HG02981 (cell line): ENCODE measurements around the gene ZNF280A.
"Not testable (repeated sequence)": the region's sequence is repeated elsewhere in the genome, so short reads cannot be mapped to it uniquely, and the experiment has no call there.

Experiments used
- ATAC-seq: cut with Tn5 transposase; IDR thresholded peaks from one replicate; pipeline ENCODE4 v1.9.1; 2021; ENCODE audit warnings: mild to moderate bottlenecking, moderate library complexity; ENCODE audit not compliant: unreplicated experiment

Gene ZNF280A

DNA sequence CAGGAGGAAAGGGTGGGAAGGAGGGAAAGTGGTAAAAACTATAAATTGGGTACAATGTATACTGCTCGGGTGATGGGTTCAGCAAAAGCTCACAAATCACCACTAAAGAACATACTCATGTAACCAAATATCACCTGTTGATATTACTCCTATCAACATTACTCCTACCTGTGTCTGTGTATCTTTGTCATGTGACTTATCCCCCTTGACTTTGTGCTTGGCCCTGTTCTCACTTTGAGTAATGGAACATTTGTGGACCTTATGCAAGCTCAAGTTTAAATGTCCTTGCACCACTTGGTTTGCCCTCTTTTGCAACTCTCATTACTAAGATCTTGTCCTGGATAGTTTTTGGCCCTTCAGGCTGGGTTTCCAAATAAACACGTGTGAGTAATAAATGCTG lies 50.5 kb downstream of the ZNF280A start:
- ATAC-seq = no peak

DNA sequence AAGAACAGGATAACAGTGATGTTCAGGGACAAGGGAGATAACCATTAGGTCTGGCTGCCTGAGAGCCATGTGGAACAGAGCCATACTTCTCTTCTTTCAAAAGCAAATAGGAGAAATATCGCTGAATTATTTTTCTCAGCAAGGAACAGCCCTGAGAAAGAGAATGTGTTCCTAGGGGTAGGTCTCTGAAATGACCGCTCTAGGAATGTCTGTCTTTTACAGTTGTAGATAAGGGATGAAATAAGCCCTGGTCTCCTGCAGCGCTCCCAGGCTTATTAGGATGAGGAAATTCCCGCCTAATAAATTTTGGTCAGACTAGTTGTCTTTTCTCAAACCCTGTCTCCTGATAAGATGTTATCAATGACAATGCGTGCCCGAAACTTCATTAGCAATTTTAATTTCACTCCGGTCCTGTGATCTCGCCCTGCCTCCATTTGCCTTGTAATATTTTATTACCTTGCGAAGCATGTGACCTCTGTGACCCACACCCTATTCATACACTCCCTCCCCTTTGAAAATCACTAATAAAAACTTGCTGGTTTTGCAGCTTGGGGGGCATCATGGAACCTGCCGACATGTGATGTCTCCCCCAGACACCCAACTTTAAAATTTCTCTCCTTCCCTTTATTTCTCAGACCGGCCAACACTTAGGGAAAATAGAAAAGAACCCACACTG lies 51.1 kb downstream of the ZNF280A start:
- not testable (repeated sequence) for ATAC-seq

DNA sequence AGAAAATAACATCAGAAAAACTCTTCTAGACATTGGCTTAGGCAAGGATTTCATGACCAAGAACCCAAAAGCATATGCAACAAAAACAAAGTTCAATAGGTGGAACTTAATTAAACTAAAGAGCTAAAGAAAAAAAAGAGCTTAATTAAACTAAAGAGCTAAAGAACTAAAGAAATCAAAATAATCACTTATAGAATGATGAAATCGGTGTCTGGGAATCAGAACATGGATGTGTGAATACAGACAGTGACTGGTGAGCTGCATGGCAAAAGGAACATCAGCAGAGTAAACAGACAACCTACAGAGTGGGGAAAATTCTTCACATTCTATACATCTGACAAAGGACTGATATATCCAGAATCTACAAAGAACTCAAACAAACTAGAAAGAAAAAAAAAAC lies 53.0 kb downstream of the ZNF280A start:
- ATAC-seq = no peak

DNA sequence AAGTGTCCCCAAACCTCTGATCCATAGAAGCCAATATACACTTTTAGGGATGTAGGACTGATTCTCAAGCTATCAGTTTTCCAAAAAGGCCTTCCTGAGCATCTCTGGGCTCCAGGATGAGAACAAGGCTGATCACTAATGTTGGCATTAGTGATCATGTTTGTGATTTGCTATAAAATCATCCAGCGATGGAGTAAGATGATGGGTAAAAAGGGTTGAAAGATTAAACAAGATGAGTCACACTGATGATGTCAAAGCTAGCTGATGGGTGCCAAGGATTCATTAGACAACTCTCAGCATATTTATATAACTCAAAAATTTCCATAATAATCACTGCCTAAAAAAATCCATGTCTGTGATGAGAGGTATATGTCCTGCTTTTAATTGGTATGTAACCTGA lies 54.3 kb downstream of the ZNF280A start:
- ATAC-seq = no peak

DNA sequence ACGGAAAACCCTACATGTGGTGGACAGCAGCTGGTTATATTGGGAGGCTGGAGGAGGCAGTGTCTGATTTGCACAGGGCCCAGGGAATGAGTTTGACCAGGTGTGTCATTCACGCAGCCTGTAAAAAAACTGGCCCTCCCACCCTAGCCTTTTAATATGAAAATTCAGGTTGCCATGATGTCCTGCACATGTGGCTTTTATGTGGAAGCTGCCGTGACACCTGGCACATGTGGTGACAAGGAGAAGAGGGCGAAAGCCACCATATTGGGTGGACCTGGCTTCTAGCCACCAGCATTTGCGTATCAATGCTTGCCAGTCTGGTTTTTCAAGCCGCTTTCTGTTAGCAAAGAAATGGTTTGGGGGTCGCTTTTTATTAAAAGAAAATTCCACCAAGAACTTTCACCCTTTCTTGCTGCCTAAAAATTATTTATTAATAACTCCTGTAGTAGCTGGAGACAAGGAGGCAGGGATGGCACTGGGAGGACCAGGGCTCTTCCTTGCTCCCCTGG lies 54.9 kb downstream of the ZNF280A start:
- ATAC-seq = no peak

DNA sequence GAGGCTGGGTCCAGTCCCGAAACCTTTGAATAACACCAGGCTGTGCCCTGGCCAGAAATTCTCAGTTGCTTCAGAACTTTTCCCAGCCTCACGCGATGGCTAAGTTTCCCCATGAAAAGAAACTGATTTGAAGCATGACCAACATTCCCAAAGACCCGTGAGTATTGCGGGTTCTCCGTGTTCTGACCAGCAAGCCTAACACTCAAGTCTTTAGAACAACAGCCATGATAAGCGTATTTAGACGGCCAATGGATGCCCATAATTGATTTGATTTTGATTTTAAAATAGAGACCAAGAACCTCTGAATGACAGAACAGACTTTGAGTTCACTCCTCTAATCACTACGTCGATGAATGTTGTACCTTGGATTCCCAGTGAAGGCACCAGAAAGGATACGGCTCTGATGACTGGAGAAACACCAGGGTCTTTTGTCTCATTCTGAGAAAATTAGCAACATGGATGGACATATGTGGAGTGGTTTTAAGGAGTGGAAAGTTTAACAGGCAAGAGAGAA lies 55.5 kb downstream of the ZNF280A start:
- ATAC-seq = no peak

DNA sequence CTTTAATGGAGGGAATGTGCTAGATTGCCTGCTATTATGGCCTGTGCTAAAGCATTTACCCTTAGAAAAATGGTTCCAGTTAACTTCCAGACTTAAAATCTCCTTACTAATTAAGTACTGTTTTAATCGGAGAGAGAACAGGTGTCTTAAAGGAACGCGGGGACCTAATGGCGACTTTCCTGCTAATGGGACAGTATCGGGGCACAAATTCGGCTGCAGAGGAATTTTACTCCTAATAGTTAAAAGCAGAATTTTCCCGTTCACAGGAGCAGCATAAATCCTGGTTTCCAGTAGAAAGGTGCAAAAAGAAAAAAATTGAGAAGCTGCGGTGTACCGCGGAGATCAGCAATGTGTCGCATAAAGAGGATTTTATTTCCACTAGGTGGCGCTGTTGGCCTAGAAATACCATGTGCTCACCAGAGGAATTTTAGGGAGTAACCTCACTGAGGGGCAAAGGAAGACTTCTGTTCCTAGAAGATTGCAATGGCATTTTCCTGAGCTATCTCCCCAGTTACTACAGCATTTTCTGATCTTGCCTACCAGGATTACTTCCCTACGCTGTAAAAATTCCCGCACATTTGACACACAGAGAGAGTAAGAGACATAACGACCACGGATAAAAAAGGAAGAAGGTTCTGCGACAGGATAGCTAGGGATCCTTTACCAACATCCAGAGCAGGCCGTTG lies 56.1 kb downstream of the ZNF280A start:
- ATAC-seq = no peak
